Endodermal cell (in vitro differentiated cells): ENCODE data around the gene GLIS1. TPM values are rescaled to one million over a fixed set of nuclear protein-coding genes. Genes with fewer than 3 reads are reported as not detected.
"Not testable (repeated sequence)": the region's sequence is repeated elsewhere in the genome, so short reads cannot be mapped to it uniquely, and the experiment has no call there.

Source experiments
- DNase-seq: peaks from one replicate; pipeline ENCODE4 v3.0.0-alpha.2; 2017
- H3K27ac ChIP-seq: 2 replicates; pipeline ENCODE4 v1.5.1; 2013; ENCODE audit warnings: mild to moderate bottlenecking, low read depth, low read length, moderate library complexity
- H3K27me3 ChIP-seq: 2 replicates; pipeline ENCODE4 v1.6.1; 2013; ENCODE audit warnings: mild to moderate bottlenecking, low read length, moderate library complexity; ENCODE audit not compliant: insufficient read depth, control insufficient read depth, poor library complexity, severe bottlenecking
- H3K36me3 ChIP-seq: 2 replicates; pipeline ENCODE4 v1.7.0; 2013; ENCODE audit warnings: mild to moderate bottlenecking, low read length, moderate library complexity; ENCODE audit not compliant: control insufficient read depth, insufficient read depth
- H3K4me1 ChIP-seq: one replicate; pipeline ENCODE4 v1.7.0; 2013; ENCODE audit warnings: low read length; ENCODE audit not compliant: control insufficient read depth, insufficient read depth
- H3K4me3 ChIP-seq: 2 replicates; pipeline ENCODE4 v1.5.1; 2013; ENCODE audit warnings: mild to moderate bottlenecking, low read length, moderate library complexity
- H3K9ac ChIP-seq: 2 replicates; pipeline ENCODE4 v1.6.1; 2013; ENCODE audit warnings: mild to moderate bottlenecking, low read length, moderate library complexity; ENCODE audit not compliant: poor library complexity, severe bottlenecking; ENCODE audit errors: extremely low read depth
- H3K9me3 ChIP-seq: 2 replicates; pipeline ENCODE4 v1.6.1; 2013; ENCODE audit warnings: mild to moderate bottlenecking, low read length, moderate library complexity; ENCODE audit not compliant: control insufficient read depth
- H3K27ac Mint-ChIP-seq: 2 replicates; pipeline ENCODE4 v1.8.0; 2020; ENCODE audit warnings: mixed read lengths
- H3K27me3 Mint-ChIP-seq: 2 replicates; pipeline ENCODE4 v1.8.0; 2021; ENCODE audit warnings: mild to moderate bottlenecking, mixed read lengths; ENCODE audit not compliant: insufficient read depth
- H3K36me3 Mint-ChIP-seq: 2 replicates; pipeline ENCODE4 v1.8.0; 2020; ENCODE audit warnings: low read depth, mixed read lengths
- H3K4me1 Mint-ChIP-seq: 2 replicates; pipeline ENCODE4 v1.8.0; 2020; ENCODE audit warnings: mixed read lengths
- H3K4me3 Mint-ChIP-seq: 2 replicates; pipeline ENCODE4 v1.8.0; 2020; ENCODE audit warnings: mild to moderate bottlenecking, moderate library complexity, mixed read lengths
- H3K9me3 Mint-ChIP-seq: 2 replicates; pipeline ENCODE4 v1.8.0; 2020; ENCODE audit warnings: mild to moderate bottlenecking, mixed read lengths
- CTCF ChIP-seq: fragments of 200-600 bp; sonication (generic); conservative IDR thresholded peaks from 2 replicates; pipeline ENCODE4 v1.5.0; 2021; ENCODE audit warnings: antibody characterized with exemption, mild to moderate bottlenecking
- WGBS, 2 experiments: methylation state at CpG; one replicate each; pipeline versions ENCODE4 v1.1.5 to v1.1.7; 2013; ENCODE audit warnings: missing lambda C conversion rate in 2 of 2, mixed read lengths in 1 of 2; ENCODE audit not compliant: insufficient coverage in 1 of 2, insufficient read length in 1 of 2; 5-methylcytosine and 5-hydroxymethylcytosine counted together
- total RNA-seq, 2 donors: library from RNA; stranded (reverse); fragmentation: NEBNext Ultra II Directional in 1 of 2; extraction: Animal tissue kit (Norgen Biotek cat#: 25700) in 1 of 2; gene quantifications; 2 replicates in 1 of 2; 3 replicates in 1 of 2; pipeline ENCODE4 v1.2.1, GENCODE V29; 2021

The GLIS1 gene
- total RNA-seq, 2 donors from 2014 or later: 2.1 to 3.9 TPM

DNA sequence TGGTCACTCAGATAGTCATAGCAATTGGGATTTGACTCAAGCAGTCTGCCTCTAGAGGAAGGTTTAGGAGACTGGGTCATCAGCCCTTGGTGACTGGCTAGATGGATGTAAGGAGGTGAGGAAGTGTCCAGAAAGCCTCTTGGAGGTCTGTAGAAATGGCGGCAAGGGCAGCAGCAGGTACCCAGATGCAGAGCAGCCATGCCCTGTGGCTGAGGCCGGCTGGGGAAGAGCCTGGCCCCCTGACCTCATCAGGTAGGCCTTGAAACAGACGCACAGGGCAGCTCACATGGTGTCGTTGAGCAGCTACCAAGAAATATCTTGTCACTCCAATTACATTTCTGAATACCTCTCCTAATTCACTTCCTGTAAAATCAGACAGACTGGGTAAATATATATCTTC lies 181.6 kb downstream of the GLIS1 start:
- Histone ChIP-seq H3K9ac (no peak overlapping the region), H3K9me3 (peaks cover 7% of the 10 kb centered on the region), H3K4me3 (no peak overlapping the region), H3K27ac (no peak overlapping the region), H3K4me1 (no peaks in the 10 kb centered on the region), H3K36me3 (no peaks in the 10 kb centered on the region), H3K27me3 (no peaks in the 10 kb centered on the region)
- peaks cover 3% of the 10 kb centered on the region for H3K27me3 Mint-ChIP-seq
- no peak overlapping the region for H3K4me3 Mint-ChIP-seq
- no peaks in the 10 kb centered on the region for H3K4me1 Mint-ChIP-seq
- 92% methylated on average over 4 of the region's 4 CpGs; no CpG with 5 or more reads in 1 of the 2 experiments for WGBS, 2 experiments
- DNase-seq: no peak
- no peaks in the 10 kb centered on the region for H3K9me3 Mint-ChIP-seq
- no peak for TF ChIP-seq CTCF
- no peak overlapping the region for H3K27ac Mint-ChIP-seq
- no peaks in the 10 kb centered on the region for H3K36me3 Mint-ChIP-seq

- H3K4me3 Mint-ChIP-seq: no peak overlapping the region
- H3K4me1 ChIP-seq: no peaks in the 10 kb centered on the region
- no peaks in the 10 kb centered on the region for H3K4me1 Mint-ChIP-seq
- no peaks in the 10 kb centered on the region for H3K27me3 ChIP-seq
- no peak overlapping the region for H3K4me3 ChIP-seq
- no peak overlapping the region for H3K27ac Mint-ChIP-seq
- WGBS, 2 experiments: 89 to 100% methylated on average over 2 to 3 of the region's 3 CpGs
- H3K9me3 ChIP-seq: peaks cover 7% of the 10 kb centered on the region
- no peaks in the 10 kb centered on the region for H3K36me3 ChIP-seq
- no peak for DNase-seq
- H3K27me3 Mint-ChIP-seq: peaks cover under 1% of the 10 kb centered on the region
- H3K27ac ChIP-seq: no peak overlapping the region
- no peak for TF ChIP-seq CTCF
- no peak overlapping the region for H3K9ac ChIP-seq
- H3K9me3 Mint-ChIP-seq: no peaks in the 10 kb centered on the region
- H3K36me3 Mint-ChIP-seq: no peaks in the 10 kb centered on the region
These were observed 182.2 kb downstream of the GLIS1 start for GRCh38 chr1:53556657-53557227.

DNA sequence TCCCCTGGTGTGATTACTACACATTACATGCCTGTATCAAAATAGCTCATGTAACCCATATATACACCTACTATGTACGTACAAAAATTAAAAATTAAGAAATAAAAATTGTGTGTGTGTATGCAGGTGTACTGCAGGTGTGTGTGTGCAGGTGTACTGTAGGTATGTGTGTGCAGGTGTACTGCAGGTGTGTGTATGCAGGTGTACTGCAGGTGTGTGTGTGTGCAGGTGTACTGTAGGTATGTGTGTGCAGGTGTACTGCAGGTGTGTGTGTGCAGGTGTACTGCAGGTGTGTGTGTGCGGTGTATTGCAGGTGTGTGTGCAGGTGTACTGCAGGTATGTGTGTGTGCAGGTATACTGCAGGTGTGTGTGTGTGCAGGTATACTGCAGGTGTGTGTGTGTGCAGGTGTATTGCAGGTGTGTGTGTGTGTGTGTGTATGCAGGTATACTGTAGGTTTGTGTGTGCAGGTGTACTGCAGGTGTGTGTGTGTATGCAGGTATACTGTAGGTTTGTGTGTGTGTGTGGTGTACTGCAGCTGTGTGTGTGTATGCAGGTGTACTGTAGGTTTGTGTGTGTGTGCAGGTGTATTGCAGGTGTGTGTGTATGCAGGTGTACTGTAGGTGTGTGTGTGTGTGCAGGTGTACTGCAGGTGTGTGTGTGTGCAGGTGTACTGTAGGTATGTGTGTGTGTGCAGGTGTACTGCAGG lies 183.2 kb downstream of the GLIS1 start:
- H3K4me1 Mint-ChIP-seq, H3K27ac ChIP-seq, H3K4me1 ChIP-seq, H3K27ac Mint-ChIP-seq, H3K9ac ChIP-seq, H3K36me3 Mint-ChIP-seq, H3K4me3 Mint-ChIP-seq, H3K4me3 ChIP-seq, H3K9me3 ChIP-seq, H3K9me3 Mint-ChIP-seq, H3K27me3 Mint-ChIP-seq, H3K27me3 ChIP-seq, DNase-seq, H3K36me3 ChIP-seq: not testable (repeated sequence)
- WGBS, 2 experiments: 94 to 100% methylated on average over 1 to 2 of the region's 2 CpGs
